ENCODE data around the gene ETFA.
"Not testable (repeated sequence)": the region's sequence is repeated elsewhere in the genome, so short reads cannot be mapped to it uniquely, and the experiment has no call there.

The ETFA gene

GRCh38 chr15:76324066-76324465 is 12.8 kb upstream of the ETFA start:
- no peak for DNase-seq

GRCh38 chr15:76321602-76322001 is 10.3 kb upstream of the ETFA start:
- no peak for DNase-seq

GRCh38 chr15:76321171-76321570 is 9.9 kb upstream of the ETFA start:
- no peak for DNase-seq

- no peak for DNase-seq
Measured at GRCh38 chr15:76320012-76320411, 8.7 kb upstream of the ETFA start.

GRCh38 chr15:76313731-76314130 is 2.5 kb upstream of the ETFA start:
- no peak for DNase-seq

GRCh38 chr15:76313175-76313567 is 1.9 kb upstream of the ETFA start:
- DNase-seq: not testable (repeated sequence)

GRCh38 chr15:76312540-76313174 is 1.4 kb upstream of the ETFA start:
- DNase-seq: no peak

- no peak for DNase-seq
Measured at GRCh38 chr15:76310475-76311099, 682 bp downstream of the ETFA start.

- DNase-seq: no peak
Measured at GRCh38 chr15:76309601-76310330, 1.5 kb downstream of the ETFA start.

- DNase-seq: no peak
Measured at GRCh38 chr15:76303909-76304308, 7.4 kb downstream of the ETFA start.

GRCh38 chr15:76299786-76300185 is 11.5 kb downstream of the ETFA start:
- no peak for DNase-seq

- no peak for DNase-seq
Measured at GRCh38 chr15:76298986-76299385, 12.3 kb downstream of the ETFA start.

GRCh38 chr15:76297951-76298350 is 13.3 kb downstream of the ETFA start:
- DNase-seq: not testable (repeated sequence)

GRCh38 chr15:76296849-76297248 is 14.4 kb downstream of the ETFA start:
- DNase-seq: no peak

GRCh38 chr15:76294463-76294862 is 16.8 kb downstream of the ETFA start:
- not testable (repeated sequence) for DNase-seq

GRCh38 chr15:76293361-76293760 is 17.9 kb downstream of the ETFA start:
- no peak for DNase-seq

- DNase-seq: no peak
Measured at GRCh38 chr15:76289582-76289981, 21.7 kb downstream of the ETFA start.

- DNase-seq: no peak
Measured at GRCh38 chr15:76286271-76286879, 24.9 kb downstream of the ETFA start.

GRCh38 chr15:76285241-76285825 is 25.9 kb downstream of the ETFA start:
- DNase-seq: no peak

GRCh38 chr15:76282465-76282864 is 28.8 kb downstream of the ETFA start:
- DNase-seq: no peak

GRCh38 chr15:76278651-76279050 is 32.6 kb downstream of the ETFA start:
- DNase-seq: no peak

- DNase-seq: no peak
Measured at GRCh38 chr15:76274821-76275220, 36.4 kb downstream of the ETFA start.

GRCh38 chr15:76274226-76274625 is 37.0 kb downstream of the ETFA start:
- no peak for DNase-seq

Measured in retina (tissue), 1 donor.